ENCODE measurements around the gene AOC1. TPM values are rescaled to one million over a fixed set of nuclear protein-coding genes. Genes with fewer than 3 reads are reported as not detected.

The AOC1 gene
- total and polyA plus RNA-seq, 2 of the 4 experiments (the other 2 are of a cell fraction): not detected

DNA sequence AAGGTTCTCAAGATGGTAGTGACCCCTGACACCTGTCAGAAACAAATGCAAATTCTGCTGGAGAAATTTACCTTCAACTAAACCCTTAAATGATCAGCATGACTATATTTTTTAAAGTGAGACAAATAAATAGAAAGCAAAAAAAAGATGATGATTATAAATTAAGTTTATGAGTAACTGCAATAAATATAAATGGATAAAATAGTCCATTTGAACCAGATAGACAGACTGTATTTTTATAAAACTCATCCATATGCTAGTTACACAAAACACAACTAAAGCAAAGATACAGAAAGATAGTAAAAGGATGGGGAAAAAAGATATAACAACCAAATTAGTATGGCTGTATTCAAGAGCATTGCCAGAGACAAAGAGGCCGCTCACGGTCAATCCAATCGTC, 45.9 kb upstream of the AOC1 start:
- no peak overlapping the region for H3K23ac ChIP-seq (ENCODE audit: low read depth, low read length)
- in situ Hi-C loops (cut with MboI; ENCODE audit: low sequenced_read_pairs): no loop called here
- no peak for DNase-seq
- no peak overlapping the region for H2BK15ac ChIP-seq (ENCODE audit: low read depth, low read length)
- H3K18ac ChIP-seq (ENCODE audit: low read depth, low read length): no peak overlapping the region
- WGBS, 2 experiments (ENCODE audit: extremely low coverage in 2 of 2, insufficient read length in 1 of 2): no CpG with 5 or more reads among the region's 3 CpGs
- no peaks in the 10 kb centered on the region for H3K79me1 ChIP-seq (ENCODE audit: low read depth in 1 of 2, low read length in 2 of 2)
- H3K27me3 ChIP-seq (ENCODE audit: control insufficient read depth, insufficient read depth, low read length): peaks cover 11% of the 10 kb centered on the region; the same call in 1 of the 2 replicates
- no TSS peak for BruUV-seq (replicated peaks)
- H2AFZ ChIP-seq (replicated peaks; ENCODE audit: low read length, poor library complexity): no peak overlapping the region
- peaks cover 11% of the 10 kb centered on the region for H3K9me3 ChIP-seq (ENCODE audit: control insufficient read depth, insufficient read depth, low read length)
- H3K4ac ChIP-seq (ENCODE audit: low read depth, low read length): no peak overlapping the region
- H4K20me1 ChIP-seq (ENCODE audit: insufficient read depth, low read length): no peaks in the 10 kb centered on the region
- no peak overlapping the region for H3K27ac ChIP-seq (ENCODE audit: insufficient read depth, low read length)
- POLR2A ChIA-PET (ENCODE audit: unreplicated experiment): no interaction called here
- no peak overlapping the region for H2BK20ac ChIP-seq (ENCODE audit: low read depth, low read length)
- dilution Hi-C loops (cut with HindIII; ENCODE audit: low sequenced_read_pairs, unreplicated experiment): no loop called here
- H3K14ac ChIP-seq (replicated peaks; ENCODE audit: low read depth, low read length): no peak overlapping the region
- no peak for TF ChIP-seq RFX5 (IDR thresholded peaks at IDR 0.05; ENCODE audit: low read depth, low read length)
- TF ChIP-seq NFE2L2 (IDR thresholded peaks at IDR 0.05; ENCODE audit: low read depth, low read length): no peak
- TF ChIP-seq, protein P1, sequence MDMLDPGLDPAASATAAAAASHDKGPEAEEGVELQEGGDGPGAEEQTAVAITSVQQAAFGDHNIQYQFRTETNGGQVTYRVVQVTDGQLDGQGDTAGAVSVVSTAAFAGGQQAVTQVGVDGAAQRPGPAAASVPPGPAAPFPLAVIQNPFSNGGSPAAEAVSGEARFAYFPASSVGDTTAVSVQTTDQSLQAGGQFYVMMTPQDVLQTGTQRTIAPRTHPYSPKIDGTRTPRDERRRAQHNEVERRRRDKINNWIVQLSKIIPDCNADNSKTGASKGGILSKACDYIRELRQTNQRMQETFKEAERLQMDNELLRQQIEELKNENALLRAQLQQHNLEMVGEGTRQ (IDR thresholded peaks at IDR 0.05; ENCODE audit: low read depth, low read length): no peak
- no peak for TF ChIP-seq POLR2A (IDR thresholded peaks at IDR 0.05; ENCODE audit: low read depth, low read length)
- no peak for TF ChIP-seq SMC3 (IDR thresholded peaks at IDR 0.05; ENCODE audit: low read depth, low read length)
- TF ChIP-seq MAZ (IDR thresholded peaks at IDR 0.05; ENCODE audit: borderline replicate concordance, low read depth, low read length): no peak
- TF ChIP-seq CEBPB (IDR thresholded peaks at IDR 0.05; ENCODE audit: low read depth, low read length): no peak
- no peak overlapping the region for H3K4me3 ChIP-seq (ENCODE audit: insufficient read depth, low read depth, low read length)
- H2BK120ac ChIP-seq (ENCODE audit: low read depth, low read length): no peak overlapping the region
- H4K8ac ChIP-seq (ENCODE audit: low read depth in 2 of 2, low read length in 2 of 2): no peak overlapping the region
- no peak overlapping the region for H2BK5ac ChIP-seq (ENCODE audit: low read depth, low read length, poor library complexity, severe bottlenecking)
- no peak overlapping the region for H3K4me2 ChIP-seq (ENCODE audit: low read depth, low read length)
- no peak overlapping the region for H2AK9ac ChIP-seq (replicated peaks; ENCODE audit: low read depth, low read length, poor library complexity)
- no peak for ATAC-seq (ENCODE audit: low read depth)
- H4K91ac ChIP-seq (ENCODE audit: insufficient read depth, low read depth, low read length): no peak overlapping the region
- H3K56ac ChIP-seq (ENCODE audit: extremely low read depth, insufficient read depth, low read length): no peak overlapping the region
- intact Hi-C loops (cut with micrococcal nuclease): no loop called here
- H3K36me3 ChIP-seq (ENCODE audit: control insufficient read depth, insufficient read depth, low read length): peaks cover 3% of the 10 kb centered on the region; the same call in 1 of the 2 replicates
- CTCF ChIA-PET: no interaction called here
- H3K9me1 ChIP-seq (ENCODE audit: insufficient read depth, low read length): no peaks in the 10 kb centered on the region
- no peaks in the 10 kb centered on the region for H3K4me1 ChIP-seq (ENCODE audit: control insufficient read depth, insufficient read depth, low read length)
- no peak overlapping the region for H4K5ac ChIP-seq (ENCODE audit: low read depth, low read length)
- H2AK5ac ChIP-seq (ENCODE audit: low read depth, low read length): no peak overlapping the region
- H3K9ac ChIP-seq (ENCODE audit: low read depth, low read length): no peak overlapping the region
